ENCODE data around the gene ANKS3.

DNA sequence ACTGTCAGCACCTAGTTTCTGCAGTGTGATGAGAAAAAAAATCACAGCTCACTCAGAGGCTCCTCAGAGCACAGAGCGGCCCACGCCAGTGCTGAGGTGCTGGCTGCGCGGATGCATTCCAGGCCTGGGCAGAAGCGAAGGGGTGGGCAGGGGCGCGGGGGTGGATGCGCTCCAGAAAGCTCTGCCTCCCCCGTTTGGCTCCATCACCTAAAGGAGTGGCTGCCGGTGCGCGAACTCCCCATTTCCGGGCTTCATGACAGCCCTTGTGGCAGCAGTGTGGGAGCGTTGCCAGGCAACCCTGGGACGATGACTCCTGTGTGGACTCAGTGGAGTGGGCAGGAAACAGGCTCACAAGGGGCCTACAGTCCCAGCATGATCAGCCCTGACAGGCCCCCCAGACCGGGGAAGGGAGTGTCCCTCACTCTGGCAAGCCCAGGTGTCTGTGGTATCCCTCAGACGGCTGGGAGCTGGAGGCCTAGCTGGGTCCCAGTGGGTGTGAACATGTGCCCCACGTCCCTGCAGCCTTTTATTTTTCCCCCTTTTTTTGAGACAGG, 73.5 kb downstream of the ANKS3 start:
- no peak for TF ChIP-seq EP300 (IDR thresholded peaks at IDR 0.05)
- TF ChIP-seq, protein P1, sequence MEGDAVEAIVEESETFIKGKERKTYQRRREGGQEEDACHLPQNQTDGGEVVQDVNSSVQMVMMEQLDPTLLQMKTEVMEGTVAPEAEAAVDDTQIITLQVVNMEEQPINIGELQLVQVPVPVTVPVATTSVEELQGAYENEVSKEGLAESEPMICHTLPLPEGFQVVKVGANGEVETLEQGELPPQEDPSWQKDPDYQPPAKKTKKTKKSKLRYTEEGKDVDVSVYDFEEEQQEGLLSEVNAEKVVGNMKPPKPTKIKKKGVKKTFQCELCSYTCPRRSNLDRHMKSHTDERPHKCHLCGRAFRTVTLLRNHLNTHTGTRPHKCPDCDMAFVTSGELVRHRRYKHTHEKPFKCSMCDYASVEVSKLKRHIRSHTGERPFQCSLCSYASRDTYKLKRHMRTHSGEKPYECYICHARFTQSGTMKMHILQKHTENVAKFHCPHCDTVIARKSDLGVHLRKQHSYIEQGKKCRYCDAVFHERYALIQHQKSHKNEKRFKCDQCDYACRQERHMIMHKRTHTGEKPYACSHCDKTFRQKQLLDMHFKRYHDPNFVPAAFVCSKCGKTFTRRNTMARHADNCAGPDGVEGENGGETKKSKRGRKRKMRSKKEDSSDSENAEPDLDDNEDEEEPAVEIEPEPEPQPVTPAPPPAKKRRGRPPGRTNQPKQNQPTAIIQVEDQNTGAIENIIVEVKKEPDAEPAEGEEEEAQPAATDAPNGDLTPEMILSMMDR (IDR thresholded peaks at IDR 0.05): no peak
